ENCODE data around the gene CENATAC.
"Not testable (repeated sequence)": the region's sequence is repeated elsewhere in the genome, so short reads cannot be mapped to it uniquely, and the experiment has no call there.

Gene CENATAC, protein sequence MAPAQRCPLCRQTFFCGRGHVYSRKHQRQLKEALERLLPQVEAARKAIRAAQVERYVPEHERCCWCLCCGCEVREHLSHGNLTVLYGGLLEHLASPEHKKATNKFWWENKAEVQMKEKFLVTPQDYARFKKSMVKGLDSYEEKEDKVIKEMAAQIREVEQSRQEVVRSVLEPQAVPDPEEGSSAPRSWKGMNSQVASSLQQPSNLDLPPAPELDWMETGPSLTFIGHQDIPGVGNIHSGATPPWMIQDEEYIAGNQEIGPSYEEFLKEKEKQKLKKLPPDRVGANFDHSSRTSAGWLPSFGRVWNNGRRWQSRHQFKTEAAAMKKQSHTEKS

DNA sequence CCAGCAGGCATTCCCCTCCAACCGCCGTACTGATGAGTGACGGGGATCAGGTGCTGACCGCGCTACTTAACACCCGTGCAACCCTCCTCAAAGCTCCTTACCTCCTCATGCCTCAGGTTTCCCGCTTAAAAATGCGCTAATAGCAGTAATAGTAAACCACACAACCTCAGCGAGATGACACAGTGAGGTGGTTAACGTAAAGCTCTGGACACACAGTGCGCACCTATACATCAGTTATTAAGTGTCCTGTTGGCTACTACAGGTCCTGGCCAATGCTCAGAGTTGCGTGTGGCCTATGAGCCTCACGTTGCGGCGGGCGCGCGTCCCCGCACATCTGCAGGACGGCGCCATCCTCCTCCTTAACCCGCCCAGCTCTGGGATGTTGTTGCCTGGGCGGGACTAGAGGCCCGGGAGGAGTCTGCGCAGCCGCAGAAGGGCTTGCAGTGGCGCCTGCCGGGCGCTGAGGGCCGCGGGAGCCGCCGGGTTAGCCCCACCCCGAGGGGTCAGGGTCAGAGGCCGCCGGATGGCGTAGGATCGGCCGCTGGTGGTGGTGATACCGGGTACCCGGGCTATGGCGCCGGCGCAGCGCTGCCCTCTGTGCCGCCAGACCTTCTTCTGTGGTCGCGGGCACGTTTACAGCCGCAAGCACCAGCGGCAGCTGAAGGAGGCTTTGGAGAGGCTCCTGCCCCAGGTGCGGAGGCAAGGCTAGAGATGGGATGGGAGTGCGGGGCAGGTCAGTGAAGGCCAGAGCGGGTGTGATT is at the start of gene CENATAC:
Gene CENATAC (plus strand): TSS at position 512 of the 761 bp plus-strand sequence. CDS start 60 bp downstream, at position 572.
- peak; percentile 89 to 93 (median 91) for DNase-seq (ENCODE audit: low read depth in 3 of 3)

DNA sequence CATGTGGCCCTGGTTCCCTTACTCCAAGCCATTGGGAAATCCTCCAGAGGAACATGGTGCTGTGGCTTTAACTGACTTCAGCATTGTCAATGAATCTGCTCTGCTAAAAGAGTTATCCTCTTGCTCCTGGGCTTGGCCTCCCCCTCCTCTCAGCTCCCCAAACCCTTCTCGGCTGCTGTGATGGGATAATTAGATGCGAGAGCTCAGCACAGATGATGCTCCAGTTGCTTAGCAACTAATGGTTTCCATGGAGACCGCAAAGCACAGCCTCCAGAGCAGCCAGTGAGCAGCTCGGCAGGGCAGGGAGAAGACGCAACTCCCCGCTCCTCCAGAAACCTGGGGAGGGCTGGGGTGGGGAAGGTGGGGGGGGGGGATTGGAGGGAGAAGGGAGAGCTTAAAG is 44.7 kb upstream of the CENATAC start:
- no peak for DNase-seq (ENCODE audit: low read depth in 3 of 3)

DNA sequence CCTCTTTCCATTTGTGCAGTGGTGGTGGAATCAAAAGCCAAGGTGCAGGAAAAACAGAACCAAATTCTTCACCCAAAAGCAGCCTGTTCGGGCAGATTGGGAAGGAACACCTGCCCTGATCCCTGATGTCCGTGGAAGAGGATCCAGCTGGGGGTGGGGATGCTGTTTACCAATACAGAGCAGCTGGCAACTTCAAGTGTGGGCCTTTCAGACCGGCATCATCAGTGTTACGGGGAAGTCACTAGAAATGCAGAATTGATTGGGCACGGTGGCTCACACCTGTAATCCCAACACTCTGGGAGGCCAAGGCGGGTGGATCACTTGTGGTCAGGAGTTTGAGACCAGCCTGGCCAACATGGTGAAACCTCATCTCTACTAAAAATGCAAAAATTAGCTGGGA is 44.0 kb upstream of the CENATAC start:
- not testable (repeated sequence) for DNase-seq (ENCODE audit: low read depth in 3 of 3)

DNA sequence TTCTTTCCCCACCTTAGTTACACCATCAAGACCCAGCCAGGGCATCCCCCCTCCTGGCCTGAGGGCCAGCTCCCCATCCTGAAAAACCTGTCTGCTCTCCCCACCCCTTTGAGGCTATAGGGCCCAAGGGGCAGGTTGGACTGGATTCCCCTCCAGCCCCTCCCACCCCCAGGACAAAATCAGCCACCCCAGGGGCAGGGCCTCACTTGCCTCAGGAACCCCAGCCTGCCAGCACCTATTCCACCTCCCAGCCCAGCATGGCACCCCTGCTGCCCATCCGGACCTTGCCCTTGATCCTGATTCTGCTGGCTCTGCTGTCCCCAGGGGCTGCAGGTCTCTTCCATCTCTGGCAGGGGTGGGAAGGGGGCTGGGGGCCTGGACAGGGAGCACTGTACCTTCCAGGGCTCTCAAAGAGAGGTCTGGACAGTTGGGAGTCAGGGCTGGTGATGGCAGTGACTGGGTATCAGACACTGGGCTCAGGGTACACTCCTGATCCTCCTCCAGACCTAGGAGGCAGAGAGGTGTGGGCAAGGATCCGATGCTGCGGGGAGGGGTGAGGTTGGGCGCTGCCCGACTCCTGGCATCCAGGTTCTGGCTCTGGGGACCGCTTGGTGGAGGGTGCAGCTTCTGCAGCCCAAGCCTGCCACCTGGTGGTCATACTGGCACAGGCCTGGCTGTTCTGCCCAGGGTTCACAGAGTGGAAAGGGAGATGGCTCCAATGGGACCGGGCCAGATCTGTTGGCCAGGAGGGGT is 41.7 kb upstream of the CENATAC start, which contains the start of gene UPK2:
Gene UPK2 (plus strand): TSS at position 205 of the 753 bp plus-strand sequence. CDS start 53 bp downstream, at position 258.
- peak; percentile 76 to 86 (median 83) for DNase-seq (ENCODE audit: low read depth in 3 of 3)

DNA sequence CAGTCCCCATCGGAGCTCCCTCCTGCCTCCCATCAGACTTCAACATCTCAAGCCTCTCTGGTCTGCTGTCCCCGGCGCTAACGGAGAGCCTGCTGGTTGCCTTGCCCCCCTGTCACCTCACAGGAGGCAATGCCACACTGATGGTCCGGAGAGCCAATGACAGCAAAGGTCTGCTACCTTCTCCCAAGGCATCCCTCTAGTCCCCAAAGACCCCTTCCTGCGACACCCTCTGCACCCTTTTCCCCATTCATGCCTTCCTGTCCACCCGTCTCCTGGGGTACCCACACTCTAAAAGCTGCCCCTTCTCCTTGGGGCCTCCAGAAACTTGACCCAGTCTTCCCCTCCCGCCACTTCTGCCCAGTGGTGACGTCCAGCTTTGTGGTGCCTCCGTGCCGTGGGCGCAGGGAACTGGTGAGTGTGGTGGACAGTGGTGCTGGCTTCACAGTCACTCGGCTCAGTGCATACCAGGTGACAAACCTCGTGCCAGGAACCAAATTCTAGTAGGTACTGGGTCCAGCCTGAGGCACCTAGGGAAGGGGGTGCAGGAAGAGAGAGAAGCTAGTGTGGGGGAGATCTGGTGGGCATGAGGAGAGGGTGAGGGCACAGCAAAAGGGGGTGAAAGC is 41.0 kb upstream of the CENATAC start:
- DNase-seq (ENCODE audit: low read depth in 3 of 3), result no peak

DNA sequence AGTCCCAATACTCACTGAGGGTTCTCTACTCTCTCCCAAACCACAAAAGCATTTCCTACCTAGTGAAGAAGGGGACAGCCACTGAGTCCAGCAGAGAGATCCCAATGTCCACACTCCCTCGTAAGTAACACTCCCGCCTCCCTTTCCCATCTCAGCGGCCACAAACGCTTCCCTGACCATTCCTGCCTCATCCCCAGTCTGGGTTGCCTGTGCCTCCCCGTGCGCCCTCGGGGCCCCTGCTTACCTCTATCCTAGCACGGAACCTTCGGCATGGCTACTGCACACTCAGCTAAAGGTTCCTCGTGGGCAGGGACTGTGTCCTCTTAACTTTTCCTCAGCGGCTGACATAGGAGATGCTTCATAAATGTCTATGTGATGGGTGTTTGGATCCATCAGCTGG is 40.4 kb upstream of the CENATAC start:
- DNase-seq (ENCODE audit: low read depth in 3 of 3), result no peak

DNA sequence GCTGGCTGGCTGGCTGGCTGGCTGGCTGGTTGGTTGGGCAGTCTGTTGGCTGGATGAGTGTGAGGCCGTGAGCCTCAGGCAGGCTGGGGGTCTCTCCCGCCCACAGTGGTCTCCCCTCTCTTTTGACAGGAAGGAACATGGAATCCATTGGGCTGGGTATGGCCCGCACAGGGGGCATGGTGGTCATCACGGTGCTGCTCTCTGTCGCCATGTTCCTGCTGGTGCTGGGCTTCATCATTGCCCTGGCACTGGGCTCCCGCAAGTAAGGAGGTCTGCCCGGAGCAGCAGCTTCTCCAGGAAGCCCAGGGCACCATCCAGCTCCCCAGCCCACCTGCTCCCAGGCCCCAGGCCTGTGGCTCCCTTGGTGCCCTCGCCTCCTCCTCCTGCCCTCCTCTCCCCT is 40.0 kb upstream of the CENATAC start:
- DNase-seq (ENCODE audit: low read depth in 3 of 3), result no peak

DNA sequence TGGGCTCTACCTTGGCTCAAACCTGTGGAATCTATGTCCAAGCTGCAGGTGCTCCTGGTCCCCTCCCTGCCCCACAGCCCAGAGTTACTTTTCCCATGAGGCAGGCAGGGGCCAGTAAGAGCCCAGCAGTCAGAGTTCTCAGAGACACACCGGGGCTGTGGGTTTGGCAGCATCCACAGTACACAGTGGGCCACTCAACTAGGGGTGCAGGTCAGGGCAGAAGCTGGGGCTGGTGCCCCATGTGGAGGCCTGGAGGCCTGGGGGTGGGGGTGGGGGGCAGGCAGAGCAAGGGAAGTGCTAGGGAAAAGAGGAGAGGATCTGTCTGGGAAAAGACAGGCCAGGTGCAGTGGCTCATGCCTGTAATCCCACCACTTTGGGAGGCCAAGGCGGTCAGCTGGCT is 39.4 kb upstream of the CENATAC start:
- DNase-seq (ENCODE audit: low read depth in 3 of 3), result no peak

DNA sequence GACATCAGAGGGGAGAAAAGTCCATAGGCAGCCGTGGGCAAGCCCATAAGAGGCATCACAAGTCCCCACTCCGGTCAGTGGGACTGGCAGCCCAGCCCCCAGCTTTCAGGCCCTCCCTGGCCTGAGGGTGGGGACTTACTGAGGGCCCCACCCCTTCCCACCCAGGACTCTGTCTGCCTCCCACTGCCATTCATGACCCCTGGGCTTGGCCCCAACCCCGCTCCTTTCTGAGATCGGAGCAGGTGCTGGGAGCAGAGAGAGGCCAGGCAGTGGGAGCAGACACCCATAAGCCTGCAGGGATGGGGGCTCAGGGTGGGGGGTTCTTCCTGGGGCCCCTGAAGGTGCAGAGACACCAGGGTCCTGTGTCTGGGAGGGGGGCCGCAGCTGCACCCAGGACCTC is 36.7 kb upstream of the CENATAC start:
- DNase-seq (ENCODE audit: low read depth in 3 of 3), result no peak

DNA sequence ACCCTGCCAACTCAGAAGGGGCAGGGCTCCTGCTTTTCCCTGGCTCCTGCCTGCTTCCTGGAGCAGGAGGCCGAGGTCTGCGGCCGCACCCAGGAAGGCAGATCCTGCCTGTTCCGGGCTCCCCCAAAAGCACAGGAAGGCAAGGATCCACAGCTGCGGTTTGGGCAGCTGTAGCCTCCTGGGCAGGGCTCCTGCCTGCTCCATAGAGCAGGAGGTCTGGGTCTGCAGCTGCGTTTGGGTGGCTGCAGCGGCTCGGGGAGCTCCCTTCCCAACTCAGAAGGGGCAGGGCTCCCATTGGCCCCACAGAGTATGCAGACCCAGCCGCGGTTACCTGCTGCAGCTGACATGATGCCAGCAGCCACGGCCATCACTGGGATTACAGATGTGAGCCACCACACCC is 36.3 kb upstream of the CENATAC start:
- DNase-seq (ENCODE audit: low read depth in 3 of 3), result no peak

DNA sequence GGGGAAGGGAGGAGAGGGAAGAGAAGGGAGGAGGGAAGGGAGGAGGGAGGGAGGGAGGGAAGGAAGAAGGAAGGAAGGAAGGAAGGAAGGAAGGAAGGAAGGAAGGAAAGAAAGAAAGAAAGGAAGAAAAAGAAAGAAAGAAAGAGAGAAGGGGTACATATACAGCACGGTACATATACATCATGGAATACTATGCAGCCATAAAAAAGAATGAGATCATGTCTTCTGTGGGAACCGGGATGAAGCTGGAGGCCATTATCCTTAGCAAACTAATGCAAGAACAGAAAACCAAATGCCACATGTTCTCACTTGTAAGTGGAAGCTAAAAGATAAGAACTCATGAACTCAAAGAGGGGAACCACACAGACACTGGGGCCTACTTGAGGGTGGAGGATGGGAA is 28.4 kb upstream of the CENATAC start:
- not testable (repeated sequence) for DNase-seq (ENCODE audit: low read depth in 3 of 3)

DNA sequence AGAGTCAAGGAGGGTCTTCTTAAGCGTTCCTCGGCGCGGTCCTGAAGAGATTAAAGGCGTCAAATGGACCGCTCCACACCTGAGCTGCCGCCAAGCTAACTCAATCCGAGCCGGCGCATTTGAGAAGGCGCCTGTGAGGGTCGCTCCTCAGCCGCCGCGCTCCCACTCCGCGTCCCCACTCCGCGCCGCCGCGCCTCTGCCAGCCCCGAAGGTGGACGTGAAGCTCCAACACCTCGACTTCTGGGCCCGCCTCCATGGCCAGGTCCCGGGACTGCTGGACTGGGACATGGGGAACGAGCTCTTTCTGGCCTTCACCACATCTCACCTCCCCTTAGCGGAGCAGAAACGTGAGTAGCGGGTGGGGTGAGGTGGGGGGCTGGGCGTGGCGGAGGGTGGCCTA is 26.3 kb upstream of the CENATAC start, which contains the start of gene FOXR1:
Gene FOXR1 (plus strand): TSS at position 116 of the 400 bp plus-strand sequence. CDS start 171 bp downstream, at position 287.
- no peak for DNase-seq (ENCODE audit: low read depth in 3 of 3)

DNA sequence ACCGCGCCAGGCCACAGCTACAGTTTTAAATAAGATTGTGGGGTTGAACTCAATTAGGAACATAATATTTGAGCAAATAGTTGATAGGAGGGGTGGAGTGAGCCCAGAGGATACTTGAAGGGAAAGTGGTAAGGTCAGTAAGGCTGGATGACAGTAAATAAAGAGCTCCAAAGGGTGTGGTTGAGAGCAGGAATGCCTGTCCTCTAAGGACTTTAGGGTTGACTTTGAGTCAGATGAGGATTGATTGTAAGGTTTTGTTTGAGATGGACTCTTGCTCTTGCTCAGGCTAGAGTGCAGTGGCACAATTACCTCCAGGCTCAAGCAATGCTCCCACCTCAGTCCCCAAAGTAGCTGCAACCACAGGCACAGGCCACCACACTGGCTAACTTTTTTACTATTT is 24.0 kb upstream of the CENATAC start:
- DNase-seq (ENCODE audit: low read depth in 3 of 3), result no peak

DNA sequence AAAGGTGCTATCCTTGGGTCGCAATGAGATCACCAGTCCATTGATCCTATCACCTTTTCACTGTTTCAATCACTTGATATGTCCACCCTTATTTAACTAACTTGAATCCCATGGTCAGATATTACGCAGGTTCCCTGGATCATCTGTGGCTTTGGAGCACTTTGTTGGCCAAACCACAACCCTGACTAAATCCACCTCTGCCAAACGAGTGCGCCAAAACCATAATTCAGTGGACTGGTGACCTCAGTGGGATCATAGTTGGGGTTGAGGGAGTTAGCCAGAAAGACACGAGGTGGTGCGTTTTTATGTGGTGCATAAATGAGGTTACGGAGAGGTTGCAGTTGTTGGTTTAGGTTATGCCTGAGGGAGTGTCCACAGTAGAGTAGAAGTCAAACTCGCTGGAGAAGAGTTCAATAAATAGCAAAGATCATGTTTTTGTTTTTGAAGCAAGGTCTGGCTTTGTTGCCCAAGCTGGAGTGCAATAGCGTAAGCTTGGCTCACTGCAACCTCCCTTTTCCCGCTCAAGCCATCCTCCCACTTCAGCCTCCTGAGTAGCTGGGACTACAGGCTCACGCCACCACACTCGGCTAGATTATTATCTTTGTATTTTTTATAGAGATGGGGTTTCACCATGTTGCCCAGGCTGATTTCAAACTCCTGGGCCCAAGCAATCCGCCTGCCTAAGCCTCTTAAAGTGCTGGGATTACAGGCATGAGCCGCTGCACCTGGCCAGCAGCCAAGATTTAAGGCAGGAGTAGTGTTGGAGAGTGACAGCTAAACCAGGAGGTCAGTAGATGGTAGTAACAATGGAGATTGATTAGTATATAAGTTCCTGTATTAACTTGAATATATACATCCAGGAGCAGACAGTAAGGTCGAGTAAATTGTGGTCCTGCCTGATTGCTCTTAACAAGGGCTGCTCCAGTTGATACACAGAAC is 21.9 kb upstream of the CENATAC start:
- no peak for DNase-seq (ENCODE audit: low read depth in 3 of 3)

DNA sequence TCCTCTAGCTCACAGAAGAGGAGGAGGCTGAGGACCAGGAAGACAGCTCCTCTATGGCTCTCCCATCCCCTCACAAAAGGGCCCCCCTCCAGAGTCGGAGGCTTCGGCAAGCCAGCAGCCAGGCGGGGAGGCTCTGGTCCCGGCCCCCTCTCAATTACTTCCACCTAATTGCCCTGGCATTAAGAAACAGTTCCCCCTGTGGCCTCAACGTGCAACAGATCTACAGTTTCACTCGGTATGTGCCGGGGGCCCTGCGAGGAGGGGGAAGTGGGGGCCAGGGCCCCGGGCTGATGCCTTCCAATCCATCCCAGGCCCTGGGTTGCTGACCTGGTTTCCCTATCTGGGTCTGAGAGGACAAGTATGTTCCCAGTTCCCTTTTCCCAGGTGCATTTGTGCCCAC is 18.5 kb upstream of the CENATAC start:
- no peak for DNase-seq (ENCODE audit: low read depth in 3 of 3)

DNA sequence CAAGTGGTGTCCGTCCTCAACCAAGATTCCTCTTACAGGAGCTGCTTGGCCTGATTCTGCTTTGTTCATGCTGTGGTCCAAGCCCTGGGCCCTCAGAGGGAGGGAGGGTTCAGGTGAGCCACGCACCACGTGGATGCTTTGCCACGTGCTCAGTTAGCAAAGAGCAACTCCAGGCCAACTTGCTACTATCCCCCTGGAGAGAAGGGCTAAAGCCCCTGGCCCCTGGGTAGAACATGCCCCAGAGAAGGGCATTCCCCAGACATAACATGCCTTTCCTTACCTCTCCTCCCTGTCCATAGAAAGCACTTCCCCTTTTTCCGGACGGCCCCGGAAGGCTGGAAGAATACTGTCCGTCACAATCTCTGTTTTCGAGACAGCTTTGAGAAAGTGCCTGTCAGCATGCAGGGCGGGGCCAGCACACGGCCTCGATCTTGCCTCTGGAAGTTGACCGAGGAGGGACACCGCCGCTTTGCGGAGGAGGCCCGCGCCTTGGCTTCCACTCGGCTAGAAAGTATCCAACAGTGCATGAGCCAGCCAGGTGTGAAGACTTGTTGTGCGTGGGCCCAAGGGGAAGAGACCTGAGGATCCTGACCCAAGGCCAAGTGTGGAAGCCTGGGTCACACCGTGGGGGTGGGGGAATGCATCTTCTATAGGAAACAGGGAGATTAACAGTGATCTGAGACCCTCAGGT is 17.6 kb upstream of the CENATAC start:
- no peak for DNase-seq (ENCODE audit: low read depth in 3 of 3)

DNA sequence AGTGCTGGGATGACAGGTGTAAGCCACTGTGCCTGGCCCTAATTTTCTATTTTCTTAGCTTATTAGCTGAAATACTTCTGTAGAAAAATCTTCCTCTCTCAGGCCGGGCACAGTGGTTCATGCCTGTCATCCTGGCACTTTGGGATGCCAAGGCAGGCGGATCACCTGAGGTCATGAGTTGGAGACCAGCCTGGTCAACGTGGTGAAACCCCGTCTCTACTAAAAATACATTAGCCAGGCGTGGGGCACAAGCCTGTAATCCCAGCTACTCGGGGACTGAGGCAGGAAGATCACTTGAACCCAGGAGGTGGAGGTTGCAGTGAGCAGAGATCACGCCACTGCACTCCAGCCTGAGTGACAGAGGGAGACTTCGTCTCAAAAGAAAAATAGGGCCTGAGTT is 13.6 kb upstream of the CENATAC start:
- DNase-seq (ENCODE audit: low read depth in 3 of 3), result not testable (repeated sequence)

DNA sequence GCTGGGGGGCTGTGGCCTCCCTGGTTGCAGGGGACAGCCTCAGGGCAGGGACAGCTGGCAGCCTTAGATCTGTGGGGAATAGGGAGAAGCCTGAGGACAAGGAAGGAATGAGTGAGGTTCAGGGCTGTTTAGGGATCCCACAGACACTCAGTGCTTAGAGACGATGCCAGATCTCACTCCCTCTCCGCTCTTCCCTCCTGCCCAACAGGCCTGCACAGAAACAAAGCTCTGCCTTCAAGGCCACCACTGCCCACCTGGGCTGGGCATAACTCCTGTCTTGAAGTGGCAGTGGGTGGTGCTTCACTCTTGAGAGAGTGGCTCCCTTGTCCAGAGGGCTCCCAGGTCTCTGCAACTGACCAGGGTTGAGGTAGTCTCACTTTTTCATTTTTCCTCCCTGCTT is 13.1 kb upstream of the CENATAC start:
- DNase-seq (ENCODE audit: low read depth in 3 of 3), result no peak

DNA sequence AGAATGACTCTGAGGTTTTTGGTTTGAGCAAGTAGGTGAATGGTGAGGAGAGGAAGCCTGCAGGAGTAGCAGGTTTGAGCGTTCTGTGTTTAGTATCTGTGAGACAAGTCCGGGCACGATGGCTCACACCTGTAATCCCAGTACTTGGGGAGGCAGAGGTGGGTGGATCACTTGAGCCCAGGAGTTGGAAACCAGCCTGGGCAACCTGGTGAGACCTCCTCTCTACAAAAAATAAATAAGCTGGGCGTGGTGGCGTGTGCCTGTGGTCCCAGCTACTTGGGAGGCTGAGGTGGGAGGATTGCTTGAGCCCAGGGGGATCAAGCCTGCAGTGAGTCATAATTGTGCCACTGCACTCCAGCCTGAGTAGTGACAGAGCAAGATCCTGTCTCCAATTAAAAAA is 9.7 kb upstream of the CENATAC start:
- DNase-seq (ENCODE audit: low read depth in 3 of 3), result no peak

DNA sequence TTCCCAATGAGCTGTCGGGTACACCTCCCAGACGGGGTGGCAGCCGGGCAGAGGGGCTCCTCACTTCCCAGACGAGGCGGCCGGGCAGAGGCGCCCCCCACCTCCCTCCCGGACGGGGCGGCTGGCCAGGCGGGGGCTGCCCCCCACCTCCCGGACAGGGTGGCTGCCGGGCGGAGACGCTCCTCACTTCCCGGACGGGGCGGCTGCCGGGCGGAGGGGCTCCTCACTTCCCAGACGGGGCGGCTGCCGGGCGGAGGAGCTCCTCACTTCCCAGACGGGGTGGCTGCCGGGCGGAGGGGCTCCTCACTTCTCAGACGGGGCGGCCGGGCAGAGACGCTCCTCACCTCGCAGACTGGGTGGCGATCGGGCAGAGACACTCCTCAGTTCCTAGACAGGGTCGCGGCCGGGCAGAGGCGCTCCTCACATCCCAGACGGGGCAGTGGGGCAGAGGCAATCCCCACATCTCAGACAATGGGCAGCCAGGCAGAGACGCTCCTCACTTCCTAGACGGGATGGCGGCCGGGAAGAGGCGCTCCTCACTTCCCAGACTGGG is 6.4 kb upstream of the CENATAC start:
- not testable (repeated sequence) for DNase-seq (ENCODE audit: low read depth in 3 of 3)

Data from stimulated activated CD4-positive, alpha-beta T cell treated with anti-CD3 and anti-CD28 coated beads, TNF-alpha, amount 100 ng/mL, for 4 hours (primary cell).